ENCODE data around the gene MITF.

Gene MITF

GRCh38 chr3:69985266-69985665 lies 246.0 kb downstream of the MITF start:
- DNase-seq (ENCODE audit: low read depth): no peak
- H3K4me3 ChIP-seq (ENCODE audit: control insufficient read depth, low read depth, low read length): no peak overlapping the region
- no peak for TF ChIP-seq CTCF (IDR thresholded peaks at IDR 0.05; ENCODE audit: control insufficient read depth, insufficient read depth, low read depth, low read length, missing control alignments)

- no peak for TF ChIP-seq CTCF (IDR thresholded peaks at IDR 0.05; ENCODE audit: control insufficient read depth, insufficient read depth, low read depth, low read length, missing control alignments)
- DNase-seq (ENCODE audit: low read depth): no peak
- H3K4me3 ChIP-seq (ENCODE audit: control insufficient read depth, low read depth, low read length): no peak overlapping the region
These were observed 247.2 kb downstream of the MITF start for GRCh38 chr3:69986419-69986818.

- no peak for TF ChIP-seq CTCF (IDR thresholded peaks at IDR 0.05; ENCODE audit: control insufficient read depth, insufficient read depth, low read depth, low read length, missing control alignments)
- no peak overlapping the region for H3K4me3 ChIP-seq (ENCODE audit: control insufficient read depth, low read depth, low read length)
- no peak for DNase-seq (ENCODE audit: low read depth)
These were observed 248.6 kb downstream of the MITF start for GRCh38 chr3:69987833-69988232.

- no peak for DNase-seq (ENCODE audit: low read depth)
- no peak for TF ChIP-seq CTCF (IDR thresholded peaks at IDR 0.05; ENCODE audit: control insufficient read depth, insufficient read depth, low read depth, low read length, missing control alignments)
- no peak overlapping the region for H3K4me3 ChIP-seq (ENCODE audit: control insufficient read depth, low read depth, low read length)
These were observed 254.5 kb downstream of the MITF start for GRCh38 chr3:69993757-69994156.

- TF ChIP-seq CTCF (IDR thresholded peaks at IDR 0.05; ENCODE audit: control insufficient read depth, insufficient read depth, low read depth, low read length, missing control alignments): no peak
- no peak overlapping the region for H3K4me3 ChIP-seq (ENCODE audit: control insufficient read depth, low read depth, low read length)
- DNase-seq (ENCODE audit: low read depth): no peak
These were observed 255.7 kb downstream of the MITF start for GRCh38 chr3:69994919-69995318.

GRCh38 chr3:69997631-69998307 lies 258.5 kb downstream of the MITF start:
- TF ChIP-seq CTCF (IDR thresholded peaks at IDR 0.05; ENCODE audit: control insufficient read depth, insufficient read depth, low read depth, low read length, missing control alignments): no peak
- DNase-seq (ENCODE audit: low read depth): no peak
- H3K4me3 ChIP-seq (ENCODE audit: control insufficient read depth, low read depth, low read length): no peak overlapping the region
